ENCODE results near the gene PAN3. TPM values are rescaled to one million over a fixed set of nuclear protein-coding genes. Genes with fewer than 3 reads are reported as not detected.

PAN3 gene
- total RNA-seq, 1 experiment from 2014 or later = 46.1 TPM

DNA sequence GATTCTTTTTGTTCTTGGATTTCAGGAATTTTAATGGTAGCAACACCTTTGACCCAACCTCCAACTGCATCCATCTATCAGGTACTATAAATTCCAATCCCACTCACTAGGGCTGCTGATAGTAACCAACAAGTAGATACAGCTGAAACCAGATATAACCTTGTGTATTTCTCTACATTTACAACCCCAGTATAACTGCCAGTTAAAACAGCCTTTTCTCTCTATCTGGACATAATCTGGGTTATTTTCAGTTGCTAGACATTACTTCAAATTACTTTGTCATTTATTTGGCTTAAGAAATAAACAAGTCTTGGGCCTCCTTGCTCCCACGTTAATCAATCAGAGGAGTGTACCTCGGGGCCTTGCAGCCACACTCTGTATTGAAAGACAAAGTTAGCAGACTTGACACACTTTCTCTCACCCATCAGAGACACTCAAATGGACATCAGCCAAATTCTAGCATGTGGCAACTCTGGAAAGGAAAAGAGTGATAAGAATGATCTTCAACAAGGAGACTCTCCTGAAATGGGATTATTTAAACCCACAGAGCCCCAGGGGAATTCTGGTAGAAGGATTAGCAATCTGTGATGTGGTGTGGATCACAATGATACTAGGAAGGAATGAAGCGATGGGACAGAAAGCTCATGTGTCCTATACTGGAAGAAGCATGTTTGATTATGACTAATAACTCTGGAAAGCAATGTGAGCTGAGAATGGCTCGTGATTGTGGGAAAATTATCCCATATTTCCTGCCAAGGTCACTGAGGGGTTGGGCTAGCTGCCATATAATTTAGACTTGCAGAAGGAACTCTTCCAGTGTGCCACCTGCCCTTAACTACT lies 199.0 kb downstream of the PAN3 start:
- Histone ChIP-seq H3K4me3 (ENCODE audit: low read depth, low read length, poor library complexity, severe bottlenecking) (no peak overlapping the region), H3K36me3 (ENCODE audit: insufficient read depth, low read length, poor library complexity, severe bottlenecking) (no peaks in the 10 kb centered on the region), H3K27ac (ENCODE audit: low read depth, low read length, poor library complexity, severe bottlenecking) (no peak overlapping the region), H3K9me3 (ENCODE audit: low read depth, low read length, poor library complexity, severe bottlenecking) (no peaks in the 10 kb centered on the region), H3K4me1 (ENCODE audit: insufficient read depth, low read length, poor library complexity, severe bottlenecking) (peaks cover 43% of the 10 kb centered on the region), H3K27me3 (replicated peaks; ENCODE audit: insufficient read depth, low read depth, low read length, poor library complexity) (no peaks in the 10 kb centered on the region)
- ChIA-PET POLR2A (ENCODE audit: low non-redundant PET) (interaction anchor here (0.5 to 0.6 kb wide), 3 partner anchors 50 to 1041 kb away, joined by 3 to 4 read pairs (median 3); no protein-coding TSS in a partner anchor), CTCF (interaction anchor here (0.5 to 0.7 kb wide), 3 partner anchors 11 to 300 kb away, joined by 4 to 13 read pairs (median 12); no protein-coding TSS in a partner anchor)
- no TSS peak for BruUV-seq (replicated peaks)
- peak; percentile 69 for DNase-seq (ENCODE audit: low spot score)
- TF ChIP-seq, protein P1, sequence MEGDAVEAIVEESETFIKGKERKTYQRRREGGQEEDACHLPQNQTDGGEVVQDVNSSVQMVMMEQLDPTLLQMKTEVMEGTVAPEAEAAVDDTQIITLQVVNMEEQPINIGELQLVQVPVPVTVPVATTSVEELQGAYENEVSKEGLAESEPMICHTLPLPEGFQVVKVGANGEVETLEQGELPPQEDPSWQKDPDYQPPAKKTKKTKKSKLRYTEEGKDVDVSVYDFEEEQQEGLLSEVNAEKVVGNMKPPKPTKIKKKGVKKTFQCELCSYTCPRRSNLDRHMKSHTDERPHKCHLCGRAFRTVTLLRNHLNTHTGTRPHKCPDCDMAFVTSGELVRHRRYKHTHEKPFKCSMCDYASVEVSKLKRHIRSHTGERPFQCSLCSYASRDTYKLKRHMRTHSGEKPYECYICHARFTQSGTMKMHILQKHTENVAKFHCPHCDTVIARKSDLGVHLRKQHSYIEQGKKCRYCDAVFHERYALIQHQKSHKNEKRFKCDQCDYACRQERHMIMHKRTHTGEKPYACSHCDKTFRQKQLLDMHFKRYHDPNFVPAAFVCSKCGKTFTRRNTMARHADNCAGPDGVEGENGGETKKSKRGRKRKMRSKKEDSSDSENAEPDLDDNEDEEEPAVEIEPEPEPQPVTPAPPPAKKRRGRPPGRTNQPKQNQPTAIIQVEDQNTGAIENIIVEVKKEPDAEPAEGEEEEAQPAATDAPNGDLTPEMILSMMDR (conservative IDR thresholded peaks at IDR 0.05; ENCODE audit: low read depth, low read length) = no peak
- TF ChIP-seq EZH2 (IDR thresholded peaks at IDR 0.05; ENCODE audit: borderline replicate concordance, low read depth, low read length, poor library complexity, severe bottlenecking) = no peak
- intact Hi-C loops (cut with micrococcal nuclease; ENCODE audit: unreplicated experiment) = no loop called here

- no peak overlapping the region for H3K4me3 ChIP-seq (ENCODE audit: low read depth, low read length, poor library complexity, severe bottlenecking)
- DNase-seq (ENCODE audit: low spot score) = no peak
- no peaks in the 10 kb centered on the region for H3K36me3 ChIP-seq (ENCODE audit: insufficient read depth, low read length, poor library complexity, severe bottlenecking)
- ChIA-PET POLR2A (ENCODE audit: low non-redundant PET) (interaction anchor here (0.6 kb wide), 2 partner anchors 185 to 1040 kb away, joined by 3 to 4 read pairs; no protein-coding TSS in a partner anchor), CTCF (interaction anchor here (0.5 kb wide), 1 partner anchor 12 kb away, joined by 13 read pairs; no protein-coding TSS in a partner anchor)
- H3K9me3 ChIP-seq (ENCODE audit: low read depth, low read length, poor library complexity, severe bottlenecking) = no peaks in the 10 kb centered on the region
- peaks cover 43% of the 10 kb centered on the region for H3K4me1 ChIP-seq (ENCODE audit: insufficient read depth, low read length, poor library complexity, severe bottlenecking)
- H3K27ac ChIP-seq (ENCODE audit: low read depth, low read length, poor library complexity, severe bottlenecking) = no peak overlapping the region
- TF ChIP-seq EZH2 (IDR thresholded peaks at IDR 0.05; ENCODE audit: borderline replicate concordance, low read depth, low read length, poor library complexity, severe bottlenecking) = no peak
- TF ChIP-seq, protein P1 (conservative IDR thresholded peaks at IDR 0.05; ENCODE audit: low read depth, low read length) = no peak
- intact Hi-C loops (cut with micrococcal nuclease; ENCODE audit: unreplicated experiment) = no loop called here
- no TSS peak for BruUV-seq (replicated peaks)
- H3K27me3 ChIP-seq (replicated peaks; ENCODE audit: insufficient read depth, low read depth, low read length, poor library complexity) = no peaks in the 10 kb centered on the region
These were observed 199.7 kb downstream of the PAN3 start for GRCh38 chr13:28338006-28338574.

DNA sequence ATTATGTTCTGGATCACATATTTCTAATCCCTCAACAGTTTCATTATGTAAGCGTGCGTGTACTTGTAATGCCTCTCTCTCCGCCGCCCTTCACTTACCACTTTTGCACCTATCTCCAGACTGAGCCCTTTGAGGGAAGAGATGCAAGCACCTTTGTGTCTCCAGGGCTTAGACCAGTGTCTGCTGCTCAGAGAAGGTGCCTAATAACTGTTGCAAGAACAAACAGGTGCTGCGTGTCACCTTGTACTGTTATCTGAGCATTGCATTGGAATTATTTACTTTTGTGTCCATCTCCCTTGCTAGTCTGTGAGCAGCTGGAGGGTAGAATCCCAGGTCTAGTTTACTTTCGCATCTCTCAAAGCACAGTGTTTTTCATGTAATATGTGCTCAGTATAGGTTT lies 200.4 kb downstream of the PAN3 start:
- H3K4me3 ChIP-seq (ENCODE audit: low read depth, low read length, poor library complexity, severe bottlenecking) = no peak overlapping the region
- intact Hi-C loops (cut with micrococcal nuclease; ENCODE audit: unreplicated experiment) = no loop called here

More for the DNA sequence above, 200.4 kb downstream of the PAN3 start:
- no peaks in the 10 kb centered on the region for H3K9me3 ChIP-seq (ENCODE audit: low read depth, low read length, poor library complexity, severe bottlenecking)
- H3K36me3 ChIP-seq (ENCODE audit: insufficient read depth, low read length, poor library complexity, severe bottlenecking) = no peaks in the 10 kb centered on the region
- no peaks in the 10 kb centered on the region for H3K27me3 ChIP-seq (replicated peaks; ENCODE audit: insufficient read depth, low read depth, low read length, poor library complexity)
- BruUV-seq (replicated peaks) = no TSS peak
- TF ChIP-seq, protein P1 (conservative IDR thresholded peaks at IDR 0.05; ENCODE audit: low read depth, low read length) = no peak
- DNase-seq (ENCODE audit: low spot score) = no peak
- CTCF ChIA-PET = no interaction called here
- no peak overlapping the region for H3K27ac ChIP-seq (ENCODE audit: low read depth, low read length, poor library complexity, severe bottlenecking)
- peaks cover 43% of the 10 kb centered on the region for H3K4me1 ChIP-seq (ENCODE audit: insufficient read depth, low read length, poor library complexity, severe bottlenecking)
- POLR2A ChIA-PET (ENCODE audit: low non-redundant PET) = no interaction called here
